ENCODE data around the gene CD44. TPM values are rescaled to one million over a fixed set of nuclear protein-coding genes. Genes with fewer than 3 reads are reported as not detected.
A peak's percentile ranks its signal among the peaks of the same experiment; 100 is the strongest.

Gene CD44
- total RNA-seq, 2 donors from 2014 or later: 408 to 664 TPM

DNA sequence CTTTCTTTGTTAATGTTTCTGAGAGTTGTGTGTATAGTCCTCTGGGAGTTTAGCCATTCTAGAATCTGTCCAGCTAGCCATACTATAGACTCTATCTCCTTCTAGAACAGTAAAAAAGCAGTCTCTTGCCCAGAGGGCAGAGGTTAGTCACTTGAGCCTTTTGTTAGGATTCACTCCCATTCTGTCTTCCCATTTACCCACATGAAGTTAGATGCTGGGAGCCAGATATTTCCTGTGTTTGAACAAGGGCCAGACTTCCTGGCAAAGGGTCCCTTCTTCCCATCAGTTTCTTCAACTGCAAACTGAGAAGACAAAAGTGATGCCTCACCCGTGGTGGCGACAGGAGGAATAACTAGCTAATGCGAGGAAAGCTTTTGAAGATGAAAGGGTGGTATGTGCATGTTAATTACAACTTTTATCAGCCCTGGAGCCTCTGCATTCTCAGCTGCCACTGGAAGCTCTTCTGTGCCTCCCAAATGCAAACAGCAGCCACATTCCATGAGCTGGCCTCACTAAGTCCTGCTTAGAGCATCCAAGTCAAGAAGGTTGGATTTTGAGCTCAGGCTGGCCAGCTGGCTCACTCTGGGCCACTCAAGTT, 12.8 kb downstream of the CD44 start:
- peaks cover 100% of the 10 kb centered on the region for H3K36me3 Mint-ChIP-seq (ENCODE audit: low read depth)
- peak overlapping the region; percentile 100 for H3K27ac Mint-ChIP-seq

DNA sequence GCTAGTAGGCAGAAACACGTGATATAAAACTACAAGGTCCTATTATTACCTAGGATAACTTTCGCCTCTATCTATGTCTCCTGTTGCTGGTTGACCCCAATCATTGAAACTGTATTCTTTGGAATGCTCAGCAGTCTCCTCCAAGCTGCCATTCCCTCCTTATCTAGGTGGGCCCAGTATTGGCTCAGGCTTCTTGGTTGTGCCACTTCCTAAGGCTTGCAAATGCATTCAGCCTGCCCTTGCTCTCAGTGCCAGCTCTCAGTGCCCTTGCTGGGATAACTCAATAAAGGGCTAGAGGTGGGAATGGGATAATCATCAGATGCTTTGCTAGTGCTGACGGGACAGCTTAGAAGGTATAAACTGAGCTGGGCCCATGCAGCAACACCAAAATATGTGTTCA, 13.6 kb downstream of the CD44 start:
- Mint-ChIP-seq H3K27me3 (no peaks in the 10 kb centered on the region), H3K27ac (peak overlapping the region; percentile 100), H3K9me3 (no peaks in the 10 kb centered on the region), H3K4me1 (peaks cover 77% of the 10 kb centered on the region), H3K36me3 (ENCODE audit: low read depth) (peaks cover 100% of the 10 kb centered on the region), H3K4me3 (peak overlapping the region; percentile 93)
- no peak for ATAC-seq (replicated peaks)

More for the DNA sequence above, 12.8 kb downstream of the CD44 start:
- H3K9me3 Mint-ChIP-seq: no peaks in the 10 kb centered on the region
- no peak for ATAC-seq (replicated peaks)
- no peaks in the 10 kb centered on the region for H3K27me3 Mint-ChIP-seq
- peak overlapping the region; percentile 93 for H3K4me3 Mint-ChIP-seq
- peaks cover 74% of the 10 kb centered on the region for H3K4me1 Mint-ChIP-seq

DNA sequence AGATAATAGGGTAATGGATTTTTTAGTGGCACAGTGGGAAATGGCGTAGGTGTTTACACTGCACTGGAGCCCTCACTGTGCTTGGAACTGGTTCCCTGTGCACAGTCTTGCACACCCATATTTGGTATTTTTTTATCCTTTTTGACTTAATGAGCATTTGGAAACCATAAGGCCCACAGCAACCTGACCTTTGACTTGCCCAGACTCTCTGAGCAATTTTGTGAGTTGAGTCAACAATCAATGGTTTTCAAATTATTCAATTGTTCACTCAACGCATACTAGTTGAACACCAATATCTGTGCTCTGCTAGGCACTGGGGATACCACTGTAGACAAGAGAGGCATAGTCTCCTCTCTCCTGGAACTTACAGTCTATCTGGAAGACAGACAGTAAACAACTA, 14.3 kb downstream of the CD44 start:
- peaks cover 100% of the 10 kb centered on the region for H3K36me3 Mint-ChIP-seq (ENCODE audit: low read depth)
- peaks cover 80% of the 10 kb centered on the region for H3K4me1 Mint-ChIP-seq
- peak; percentile 82 for ATAC-seq (replicated peaks)
- H3K27ac Mint-ChIP-seq: peak overlapping the region; percentile 100
- no peaks in the 10 kb centered on the region for H3K27me3 Mint-ChIP-seq
- peak overlapping the region; percentile 93 for H3K4me3 Mint-ChIP-seq
- H3K9me3 Mint-ChIP-seq: no peaks in the 10 kb centered on the region

DNA sequence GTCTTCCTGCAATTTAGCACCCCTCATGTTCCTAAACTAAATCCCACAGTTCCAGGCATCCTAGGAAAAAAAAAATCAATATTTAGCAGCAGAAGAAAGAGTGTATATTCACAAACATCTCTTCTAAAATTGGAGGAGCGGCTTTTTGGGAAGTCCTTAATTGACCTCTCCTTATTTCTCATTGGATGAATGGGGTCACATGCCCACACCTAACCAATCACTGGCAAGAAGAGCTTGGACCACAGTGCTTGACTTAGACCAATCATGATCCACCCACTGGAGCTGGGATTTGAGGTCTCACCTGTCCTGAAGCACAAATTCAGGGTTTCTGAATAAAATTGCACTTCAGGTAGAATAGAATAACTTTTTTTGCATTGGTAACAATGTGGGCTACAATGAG, 16.0 kb downstream of the CD44 start:
- Mint-ChIP-seq H3K4me1 (peaks cover 73% of the 10 kb centered on the region), H3K9me3 (no peaks in the 10 kb centered on the region), H3K27me3 (no peaks in the 10 kb centered on the region), H3K36me3 (ENCODE audit: low read depth) (peaks cover 100% of the 10 kb centered on the region), H3K27ac (peak overlapping the region; percentile 100), H3K4me3 (peak overlapping the region; percentile 93)
- no peak for ATAC-seq (replicated peaks)

DNA sequence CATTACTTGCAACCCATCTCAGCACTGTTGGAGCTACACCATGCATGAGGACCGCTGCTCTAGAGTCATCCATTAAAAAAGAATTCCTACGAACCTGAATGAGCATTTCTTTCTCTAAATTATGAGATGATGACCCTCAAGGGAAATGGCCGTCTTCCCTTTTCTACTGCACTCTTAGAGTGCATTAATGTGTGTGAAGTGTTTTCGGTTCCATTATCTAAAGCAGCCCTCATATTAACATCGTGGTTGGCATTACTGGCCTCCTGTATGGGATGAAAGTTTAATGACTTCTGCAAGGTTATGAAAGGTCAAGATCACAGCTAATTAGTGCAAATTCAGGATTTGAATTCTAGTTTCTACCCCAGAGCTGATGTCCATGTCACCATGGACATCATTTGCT, 16.7 kb downstream of the CD44 start:
- H3K36me3 Mint-ChIP-seq (ENCODE audit: low read depth): peaks cover 100% of the 10 kb centered on the region
- peak overlapping the region; percentile 100 for H3K27ac Mint-ChIP-seq
- no peak for ATAC-seq (replicated peaks)
- peak overlapping the region; percentile 93 for H3K4me3 Mint-ChIP-seq
- H3K27me3 Mint-ChIP-seq: no peaks in the 10 kb centered on the region
- H3K9me3 Mint-ChIP-seq: no peaks in the 10 kb centered on the region
- H3K4me1 Mint-ChIP-seq: peaks cover 75% of the 10 kb centered on the region

DNA sequence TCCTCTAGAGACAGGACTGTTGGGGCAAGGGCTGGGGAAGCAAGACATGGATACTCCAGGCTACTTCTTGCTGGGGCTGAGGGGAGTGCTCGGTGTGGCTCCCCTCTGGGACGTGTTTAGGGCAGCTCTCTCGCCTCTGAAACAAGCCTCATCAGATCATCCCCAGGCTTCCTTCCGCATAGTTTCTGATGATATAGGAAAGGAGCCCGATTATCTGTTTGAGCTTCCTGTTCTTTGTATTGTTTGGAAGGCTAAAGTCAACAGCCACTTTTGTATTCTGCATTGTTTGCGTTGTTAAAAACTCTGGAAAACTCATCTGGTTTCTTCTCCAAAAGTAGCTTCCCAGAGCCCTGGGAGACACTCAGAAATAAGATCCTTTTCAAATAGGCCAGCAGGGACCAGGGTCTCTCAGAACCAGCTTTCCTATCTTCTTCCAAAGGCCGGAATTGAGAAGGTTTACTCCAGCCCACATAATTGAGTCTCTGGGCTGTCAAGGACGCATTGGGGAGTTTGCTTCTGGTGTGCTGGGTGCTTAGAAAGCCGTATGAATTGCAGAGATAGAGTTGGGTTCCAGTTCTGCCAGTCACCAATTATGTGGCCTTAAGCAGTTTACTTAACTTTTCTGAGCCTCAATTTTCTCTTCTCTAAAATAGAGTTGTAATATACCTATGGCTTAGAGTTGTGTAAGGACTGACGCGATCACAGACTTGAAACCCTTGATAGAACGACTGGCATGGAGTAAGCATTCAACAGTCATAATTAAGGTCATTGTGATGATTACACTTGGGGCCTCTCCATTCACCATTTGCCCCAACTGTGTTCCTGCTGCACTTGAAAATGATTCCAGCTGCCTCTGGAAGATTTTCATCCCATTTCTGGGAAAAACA, 19.1 kb downstream of the CD44 start:
- H3K27me3 Mint-ChIP-seq: no peaks in the 10 kb centered on the region
- H3K36me3 Mint-ChIP-seq (ENCODE audit: low read depth): peaks cover 100% of the 10 kb centered on the region
- ATAC-seq (replicated peaks): no peak
- H3K27ac Mint-ChIP-seq: peak overlapping the region; percentile 99
- peak overlapping the region; percentile 93 for H3K4me3 Mint-ChIP-seq
- H3K4me1 Mint-ChIP-seq: peaks cover 75% of the 10 kb centered on the region
- no peaks in the 10 kb centered on the region for H3K9me3 Mint-ChIP-seq

DNA sequence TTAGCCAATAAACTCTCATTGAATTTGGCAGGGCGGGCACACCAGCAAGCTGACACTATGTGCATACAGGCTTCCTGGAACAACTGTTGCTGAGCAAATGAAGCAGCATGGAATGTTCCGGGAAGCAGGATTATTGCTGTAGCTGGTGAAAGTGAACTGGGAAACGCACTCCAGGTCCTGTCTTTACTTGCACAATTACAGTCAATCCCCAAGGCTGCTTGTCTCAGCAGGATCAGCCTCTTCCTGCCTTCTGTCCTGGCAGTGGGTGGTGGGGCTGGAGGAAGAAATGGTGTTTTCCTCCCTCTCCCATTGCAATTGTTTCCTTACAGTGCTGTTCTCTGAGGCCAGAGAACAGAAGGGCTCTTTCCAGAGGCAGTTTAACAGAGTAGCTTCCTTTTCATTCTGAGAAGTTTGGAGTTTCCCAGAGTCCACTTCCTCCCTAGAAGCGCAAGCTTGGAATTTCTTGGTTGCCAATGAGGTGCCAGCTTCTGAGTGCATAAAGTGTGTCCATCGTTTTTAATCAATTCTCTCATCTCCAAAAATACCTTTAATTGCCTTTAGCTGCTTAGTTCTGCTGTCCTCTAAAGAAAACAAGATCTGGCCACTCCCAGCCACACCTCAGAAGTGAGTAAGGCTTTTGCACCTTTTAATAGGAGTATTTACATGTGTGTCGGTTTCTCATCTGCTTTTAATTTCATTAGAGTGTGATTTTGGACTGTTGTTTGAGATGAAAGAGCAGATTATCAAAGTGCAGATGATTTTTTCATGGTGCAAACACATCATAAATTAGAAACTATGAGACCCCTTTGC, 19.9 kb downstream of the CD44 start:
- no peaks in the 10 kb centered on the region for H3K27me3 Mint-ChIP-seq
- peak overlapping the region; percentile 99 for H3K27ac Mint-ChIP-seq
- peaks cover 75% of the 10 kb centered on the region for H3K4me1 Mint-ChIP-seq
- peak overlapping the region; percentile 93 for H3K4me3 Mint-ChIP-seq
- no peaks in the 10 kb centered on the region for H3K9me3 Mint-ChIP-seq
- H3K36me3 Mint-ChIP-seq (ENCODE audit: low read depth): peaks cover 100% of the 10 kb centered on the region
- ATAC-seq (replicated peaks): no peak

DNA sequence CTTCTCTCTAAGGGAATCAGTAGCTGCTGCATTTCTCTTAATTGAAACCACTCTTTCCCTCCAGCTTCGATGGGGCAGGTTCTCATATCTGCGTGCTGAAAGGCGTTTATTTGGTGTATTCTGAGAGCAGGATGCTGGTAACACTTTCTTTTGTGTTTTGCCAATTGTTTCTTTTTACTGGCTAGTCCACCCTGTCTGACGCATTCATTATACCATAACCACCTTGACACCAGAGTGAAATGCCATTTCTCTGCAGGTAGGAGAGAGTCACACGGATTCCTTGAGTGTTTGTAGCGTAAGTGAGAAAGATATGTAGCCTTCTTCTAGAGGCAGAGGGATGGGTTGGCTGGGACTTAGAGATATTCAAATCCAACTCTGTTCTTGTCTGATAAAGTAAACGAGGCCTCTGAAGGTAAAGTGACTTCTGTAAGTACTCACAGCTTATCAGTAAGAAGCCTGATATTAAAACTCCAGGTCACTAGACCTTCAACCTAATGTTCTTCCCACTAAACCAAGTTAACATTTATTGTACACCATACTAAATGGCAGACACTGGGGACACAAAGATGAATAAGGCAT, 21.4 kb downstream of the CD44 start:
- Mint-ChIP-seq H3K4me3 (peak overlapping the region; percentile 93), H3K27ac (peak overlapping the region; percentile 99), H3K27me3 (no peaks in the 10 kb centered on the region), H3K4me1 (peaks cover 71% of the 10 kb centered on the region), H3K9me3 (no peaks in the 10 kb centered on the region), H3K36me3 (ENCODE audit: low read depth) (peaks cover 93% of the 10 kb centered on the region)
- peak; percentile 61 for ATAC-seq (replicated peaks)

DNA sequence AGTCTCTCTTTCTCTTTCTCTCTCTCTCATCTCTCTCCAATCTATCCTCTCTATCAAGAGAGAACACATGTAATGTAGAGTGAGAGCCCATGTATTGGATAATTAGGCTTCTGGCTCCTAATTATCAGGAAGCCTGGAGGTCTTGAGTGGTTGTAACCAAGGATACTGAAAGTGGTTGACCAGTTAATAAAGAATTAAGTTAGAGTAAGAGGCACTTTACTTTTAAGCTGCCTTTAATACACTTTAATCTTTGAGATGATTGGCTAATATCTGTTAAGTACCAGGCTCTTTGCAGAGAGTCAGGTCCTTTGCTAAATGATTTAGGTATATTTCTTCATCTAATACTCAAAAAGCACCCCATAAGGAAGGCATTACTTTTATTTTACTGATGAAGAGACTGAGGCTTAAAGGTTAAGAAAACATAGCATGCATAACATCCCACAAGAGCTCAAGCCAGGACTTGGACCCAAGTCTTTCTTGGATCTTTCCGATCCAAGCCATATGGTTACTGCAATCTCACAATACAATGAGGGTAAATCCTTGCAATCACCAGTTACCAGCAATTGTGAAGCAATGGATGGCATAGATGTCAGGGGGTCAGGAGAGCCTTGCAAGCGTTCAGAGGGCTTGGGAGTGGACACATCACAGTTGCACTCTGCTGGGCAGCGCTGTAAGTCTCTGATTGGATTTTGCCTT, 22.1 kb downstream of the CD44 start:
- ATAC-seq (replicated peaks): no peak
- peak overlapping the region; percentile 93 for H3K4me3 Mint-ChIP-seq
- H3K4me1 Mint-ChIP-seq: peaks cover 78% of the 10 kb centered on the region
- no peaks in the 10 kb centered on the region for H3K9me3 Mint-ChIP-seq
- peaks cover 93% of the 10 kb centered on the region for H3K36me3 Mint-ChIP-seq (ENCODE audit: low read depth)
- H3K27me3 Mint-ChIP-seq: no peaks in the 10 kb centered on the region
- H3K27ac Mint-ChIP-seq: peak overlapping the region; percentile 99

DNA sequence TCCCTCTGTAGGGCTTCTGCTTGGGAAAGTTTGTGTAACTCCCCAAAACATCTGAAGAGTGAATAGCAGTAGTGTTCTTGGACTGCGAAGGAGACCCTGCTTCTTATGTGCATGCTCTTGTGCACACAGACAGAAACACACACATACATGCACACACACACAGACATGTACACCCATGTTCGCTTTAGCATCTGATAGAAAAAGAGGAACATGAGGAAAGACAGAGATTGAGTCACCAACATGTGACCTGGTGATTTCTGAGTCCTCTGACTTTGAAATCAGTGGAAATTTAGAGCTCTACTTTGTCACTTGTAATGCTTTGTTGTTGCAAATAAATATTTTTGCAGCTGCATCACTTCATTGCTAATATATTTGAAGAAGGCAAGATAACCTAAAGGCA, 23.8 kb downstream of the CD44 start:
- Mint-ChIP-seq H3K36me3 (ENCODE audit: low read depth) (peaks cover 93% of the 10 kb centered on the region), H3K4me1 (peaks cover 83% of the 10 kb centered on the region), H3K27ac (peak overlapping the region; percentile 99), H3K27me3 (no peaks in the 10 kb centered on the region), H3K4me3 (peak overlapping the region; percentile 93), H3K9me3 (no peaks in the 10 kb centered on the region)
- ATAC-seq (replicated peaks): no peak

DNA sequence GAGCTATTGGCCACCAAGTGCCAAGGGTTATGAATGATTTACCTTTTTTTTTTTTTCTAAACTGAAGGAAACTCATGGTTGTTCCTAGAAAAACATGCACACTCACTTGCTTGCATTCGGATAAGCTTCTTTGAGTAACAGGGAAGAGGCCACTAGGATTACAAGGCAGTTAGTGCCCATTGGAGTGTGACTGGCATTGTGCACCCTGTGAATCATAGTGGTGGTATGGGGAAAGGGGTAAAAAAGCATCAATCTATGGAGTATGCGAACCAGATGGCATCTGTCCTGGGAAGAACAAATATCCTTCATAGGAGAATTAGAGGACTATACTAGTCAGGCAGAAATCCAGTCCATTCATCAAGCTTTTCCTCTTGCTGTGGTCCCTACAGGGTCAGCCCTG, 24.2 kb downstream of the CD44 start:
- no peak for ATAC-seq (replicated peaks)
- H3K27me3 Mint-ChIP-seq: no peaks in the 10 kb centered on the region
- H3K4me1 Mint-ChIP-seq: peaks cover 83% of the 10 kb centered on the region
- peaks cover 93% of the 10 kb centered on the region for H3K36me3 Mint-ChIP-seq (ENCODE audit: low read depth)
- H3K27ac Mint-ChIP-seq: peak overlapping the region; percentile 99
- H3K9me3 Mint-ChIP-seq: no peaks in the 10 kb centered on the region
- H3K4me3 Mint-ChIP-seq: peak overlapping the region; percentile 93

DNA sequence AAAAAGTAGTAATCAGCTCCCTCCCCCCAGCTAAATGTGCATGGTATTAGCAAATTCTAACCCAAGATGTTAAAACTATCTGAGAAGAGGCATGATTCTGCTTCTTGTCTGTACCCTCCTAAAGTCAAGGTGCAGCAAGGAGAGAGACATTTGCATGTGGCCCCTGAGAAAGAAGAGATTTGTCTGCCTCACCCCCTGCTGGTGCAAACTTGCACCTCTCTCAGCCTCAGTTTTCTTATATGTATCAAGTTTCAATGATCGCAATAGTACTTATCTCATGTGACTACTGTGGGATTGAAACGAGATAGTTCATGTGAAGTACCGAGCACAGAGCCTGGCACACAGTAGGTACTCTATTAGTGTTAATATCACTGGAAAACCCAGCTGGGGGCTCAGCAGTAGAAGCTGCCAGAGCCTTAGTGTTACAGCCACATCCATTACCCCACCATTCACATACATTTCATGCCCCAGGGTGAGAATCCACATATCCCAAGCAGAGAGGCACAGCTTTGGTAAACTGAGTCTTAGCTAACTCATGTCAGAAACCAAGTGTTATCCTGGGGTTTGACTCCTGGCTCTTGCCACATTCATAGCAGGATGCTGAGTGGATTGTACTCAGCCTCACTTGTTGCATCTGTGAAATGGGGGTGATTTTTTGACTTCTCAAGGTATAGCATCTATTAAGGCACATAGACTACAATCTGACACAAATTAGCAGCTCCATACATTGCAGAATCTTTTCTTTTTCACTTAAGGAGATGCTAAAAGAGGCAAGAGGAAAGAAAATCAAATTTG, 24.9 kb downstream of the CD44 start:
- peaks cover 86% of the 10 kb centered on the region for H3K4me1 Mint-ChIP-seq
- no peaks in the 10 kb centered on the region for H3K9me3 Mint-ChIP-seq
- H3K36me3 Mint-ChIP-seq (ENCODE audit: low read depth): peaks cover 93% of the 10 kb centered on the region
- no peak for ATAC-seq (replicated peaks)
- peak overlapping the region; percentile 99 for H3K27ac Mint-ChIP-seq
- H3K27me3 Mint-ChIP-seq: no peaks in the 10 kb centered on the region
- peak overlapping the region; percentile 93 for H3K4me3 Mint-ChIP-seq

DNA sequence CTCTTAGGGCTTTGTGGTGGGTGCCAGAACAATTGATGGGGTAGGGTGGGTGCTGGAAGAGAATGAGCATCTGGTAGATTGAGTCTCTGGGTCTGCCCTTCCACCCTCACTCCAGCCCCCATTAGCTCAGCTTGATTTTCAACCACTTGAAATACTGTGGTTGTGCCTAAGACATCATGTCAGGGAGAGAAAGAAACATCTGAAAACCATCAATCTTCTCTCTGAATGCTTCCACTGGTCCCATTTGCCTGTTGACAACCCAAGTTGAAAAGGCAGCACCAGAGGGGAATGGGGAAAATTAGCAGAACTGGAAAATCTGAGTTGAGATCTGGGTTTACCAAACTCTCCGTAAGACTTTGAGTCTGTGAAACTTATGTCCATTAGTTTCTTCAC, 26.1 kb downstream of the CD44 start:
- H3K4me3 Mint-ChIP-seq: peak overlapping the region; percentile 93
- no peaks in the 10 kb centered on the region for H3K9me3 Mint-ChIP-seq
- peaks cover 93% of the 10 kb centered on the region for H3K36me3 Mint-ChIP-seq (ENCODE audit: low read depth)
- H3K27me3 Mint-ChIP-seq: no peaks in the 10 kb centered on the region
- peaks cover 91% of the 10 kb centered on the region for H3K4me1 Mint-ChIP-seq
- H3K27ac Mint-ChIP-seq: peak overlapping the region; percentile 99
- ATAC-seq (replicated peaks): no peak
